Occipital lobe (tissue), 2 donors: ENCODE measurements around the gene PTPRG. TPM values are rescaled to one million over a fixed set of nuclear protein-coding genes. Genes with fewer than 3 reads are reported as not detected.

Experiments
- DNase-seq: peaks from one replicate; lab custom pipeline; 2025; lab: John Stamatoyannopoulos, UW
- total RNA-seq: library from RNA; depleted of rRNA; stranded (reverse); fragments of >200 nt; gene quantifications from one replicate; pipeline ENCODE4 v1.2.3, GENCODE V29; 2014

Gene PTPRG
- total RNA-seq, 1 donor from 2014 or later: 81.4 TPM

GRCh38 chr3:61649381-61650170, 88.2 kb downstream of the PTPRG start:
- no peak for DNase-seq

GRCh38 chr3:61650276-61650675, 88.9 kb downstream of the PTPRG start:
- no peak for DNase-seq

GRCh38 chr3:61650719-61651410, 89.5 kb downstream of the PTPRG start:
- DNase-seq: no peak

GRCh38 chr3:61657689-61658088, 96.3 kb downstream of the PTPRG start:
- DNase-seq: no peak

GRCh38 chr3:61662861-61663260, 101.5 kb downstream of the PTPRG start:
- no peak for DNase-seq

GRCh38 chr3:61663356-61664104, 102.2 kb downstream of the PTPRG start:
- DNase-seq: no peak

GRCh38 chr3:61664105-61664482, 102.7 kb downstream of the PTPRG start:
- DNase-seq: no peak

GRCh38 chr3:61665121-61665520, 103.8 kb downstream of the PTPRG start:
- no peak for DNase-seq

GRCh38 chr3:61665987-61666386, 104.6 kb downstream of the PTPRG start:
- no peak for DNase-seq

GRCh38 chr3:61666615-61667330, 105.4 kb downstream of the PTPRG start:
- DNase-seq: no peak

- DNase-seq: no peak
Measured at GRCh38 chr3:61667383-61667782, 106.0 kb downstream of the PTPRG start.

GRCh38 chr3:61667814-61668213, 106.4 kb downstream of the PTPRG start:
- DNase-seq: no peak

- DNase-seq: no peak
Measured at GRCh38 chr3:61668317-61668864, 107.0 kb downstream of the PTPRG start.

GRCh38 chr3:61669203-61669602, 107.8 kb downstream of the PTPRG start:
- DNase-seq: no peak

- DNase-seq: no peak
Measured at GRCh38 chr3:61669668-61670299, 108.4 kb downstream of the PTPRG start.

- no peak for DNase-seq
Measured at GRCh38 chr3:61673651-61674050, 112.3 kb downstream of the PTPRG start.

GRCh38 chr3:61674596-61674995, 113.2 kb downstream of the PTPRG start:
- DNase-seq: no peak

GRCh38 chr3:61679026-61679425, 117.7 kb downstream of the PTPRG start:
- DNase-seq: no peak

GRCh38 chr3:61680617-61681016, 119.2 kb downstream of the PTPRG start:
- DNase-seq: no peak

GRCh38 chr3:61681636-61682035, 120.3 kb downstream of the PTPRG start:
- DNase-seq: no peak
